ENCODE measurements around the gene GPR39. TPM values are rescaled to one million over a fixed set of nuclear protein-coding genes. Genes with fewer than 3 reads are reported as not detected.

Gene GPR39
- total RNA-seq, 1 experiment from 2014 or later: 0.50 TPM

GRCh38 chr2:132560562-132560961 is 144.0 kb downstream of the GPR39 start:
- H4K8ac ChIP-seq (replicated peaks; ENCODE audit: insufficient read length, low read depth, low read length): no peak overlapping the region

More at GRCh38 chr2:132560562-132560961, 144.0 kb downstream of the GPR39 start:
- Mint-ChIP-seq H3K27me3 (ENCODE audit: low read depth) (no peaks in the 10 kb centered on the region; the same call in 1 of the 2 replicates), H3K9me3 (no peaks in the 10 kb centered on the region; a peak in 1 of 5 replicates), H3K4me1 (peaks cover 10 to 11% of the 10 kb centered on the region in 2 experiments), H3K4me3 (no peak overlapping the region), H3K36me3 (ENCODE audit: insufficient read depth in 1 of 3, low read depth in 3 of 3) (no peaks in the 10 kb centered on the region; a peak in 1 of 7 replicates), H3K27ac (no peak overlapping the region)
- no peak overlapping the region for H3K27ac ChIP-seq (ENCODE audit: insufficient read length, low read depth, low read length)
- no peaks in the 10 kb centered on the region for H3K79me2 ChIP-seq (ENCODE audit: insufficient read depth, low read length)
- no peak overlapping the region for H2BK20ac ChIP-seq (ENCODE audit: low read depth, low read length, poor library complexity, severe bottlenecking)
- no peak overlapping the region for H3K23ac ChIP-seq (ENCODE audit: insufficient read length, low read depth, low read length)
- WGBS (ENCODE audit: extremely low coverage, insufficient read length, low lambda C conversion rate): no CpG with 5 or more reads among the region's 2 CpGs
- H2BK15ac ChIP-seq (ENCODE audit: low read depth, low read length): no peak overlapping the region
- no peak overlapping the region for H3K9ac ChIP-seq (ENCODE audit: extremely low read depth, insufficient read length, low read length)
- H4K20me1 ChIP-seq (ENCODE audit: control insufficient read depth, insufficient read depth, insufficient read length): no peaks in the 10 kb centered on the region
- H3K79me1 ChIP-seq (ENCODE audit: insufficient read depth, low read depth, low read length, poor library complexity, severe bottlenecking): no peaks in the 10 kb centered on the region
- no peak overlapping the region for H4K5ac ChIP-seq (ENCODE audit: insufficient read length, low read depth, low read length)
- H3K9me3 ChIP-seq (ENCODE audit: control insufficient read depth, low read depth, low read length): no peaks in the 10 kb centered on the region
- H3K23me2 ChIP-seq (ENCODE audit: insufficient read length, low read depth, low read length, poor library complexity, severe bottlenecking): no peaks in the 10 kb centered on the region
- no peak overlapping the region for H3T11ph ChIP-seq (ENCODE audit: low read length)
- no peak overlapping the region for H2BK120ac ChIP-seq (ENCODE audit: low read depth, low read length, poor library complexity, severe bottlenecking)
- H3K27me3 ChIP-seq (ENCODE audit: insufficient read depth, low read length): no peaks in the 10 kb centered on the region
- no peak overlapping the region for H4K91ac ChIP-seq (ENCODE audit: insufficient read length, low read depth, low read length)
- TF ChIP-seq CTCF (conservative IDR thresholded peaks at IDR 0.05): no peak
- no peak for DNase-seq
- H3K4ac ChIP-seq (ENCODE audit: low read depth, low read length): no peak overlapping the region
- H3K14ac ChIP-seq (ENCODE audit: insufficient read depth, low read length): no peak overlapping the region
- no peak overlapping the region for H2BK5ac ChIP-seq (ENCODE audit: insufficient read length, low read length)
- no peak overlapping the region for H3K18ac ChIP-seq (ENCODE audit: insufficient read length, low read depth, low read length)
- no peak overlapping the region for H2AFZ ChIP-seq (ENCODE audit: low read length)
- no peak overlapping the region for H2BK12ac ChIP-seq (ENCODE audit: insufficient read length, low read depth, low read length)
- H2AK5ac ChIP-seq (ENCODE audit: insufficient read length, low read length): no peak overlapping the region
- H3K56ac ChIP-seq (ENCODE audit: insufficient read length, low read depth, low read length): no peak overlapping the region
- no peaks in the 10 kb centered on the region for H3K4me1 ChIP-seq (ENCODE audit: insufficient read depth, low read length)
- H3K4me2 ChIP-seq (ENCODE audit: insufficient read depth, insufficient read length, low read length): no peak overlapping the region

All from H9 (cell line).